NCI-H1694 treated with DMSO at 0.1 percent for 48 hours (cell line): ENCODE data around the gene PIEZO1.
A peak's percentile ranks its signal among the peaks of the same experiment; 100 is the strongest.

Experiments
- DNase-seq: peaks from one replicate; lab custom pipeline; 2025; lab: John Stamatoyannopoulos, UW

Gene PIEZO1

GRCh38 chr16:88815901-88816589 is 31.0 kb upstream of the PIEZO1 start:
- DNase-seq: peak; percentile 39

DNA sequence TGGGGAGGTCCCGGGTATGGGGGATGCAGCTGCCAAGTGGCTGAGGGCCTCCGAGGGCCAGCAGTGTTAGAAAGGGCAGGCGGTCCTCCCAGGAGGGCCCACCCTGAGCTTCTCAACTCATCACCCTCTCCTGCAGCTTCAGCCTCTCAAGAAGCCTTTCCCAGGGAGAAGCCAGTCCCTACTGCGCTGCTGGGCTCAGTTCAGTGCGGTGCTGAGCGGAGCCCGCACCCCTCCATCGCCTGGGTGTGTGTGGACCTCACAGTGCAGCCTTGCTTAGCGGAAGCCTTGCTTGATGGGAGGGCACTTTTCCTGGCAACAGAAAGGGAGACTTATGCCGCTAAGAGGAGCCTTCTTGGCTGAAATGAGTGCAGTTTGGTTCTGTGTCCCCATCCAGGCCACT is 30.2 kb upstream of the PIEZO1 start:
- DNase-seq: no peak

- DNase-seq: no peak
These were observed 29.1 kb upstream of the PIEZO1 start for GRCh38 chr16:88814144-88814502.

GRCh38 chr16:88813269-88814143 is 28.5 kb upstream of the PIEZO1 start:
- no peak for DNase-seq

DNA sequence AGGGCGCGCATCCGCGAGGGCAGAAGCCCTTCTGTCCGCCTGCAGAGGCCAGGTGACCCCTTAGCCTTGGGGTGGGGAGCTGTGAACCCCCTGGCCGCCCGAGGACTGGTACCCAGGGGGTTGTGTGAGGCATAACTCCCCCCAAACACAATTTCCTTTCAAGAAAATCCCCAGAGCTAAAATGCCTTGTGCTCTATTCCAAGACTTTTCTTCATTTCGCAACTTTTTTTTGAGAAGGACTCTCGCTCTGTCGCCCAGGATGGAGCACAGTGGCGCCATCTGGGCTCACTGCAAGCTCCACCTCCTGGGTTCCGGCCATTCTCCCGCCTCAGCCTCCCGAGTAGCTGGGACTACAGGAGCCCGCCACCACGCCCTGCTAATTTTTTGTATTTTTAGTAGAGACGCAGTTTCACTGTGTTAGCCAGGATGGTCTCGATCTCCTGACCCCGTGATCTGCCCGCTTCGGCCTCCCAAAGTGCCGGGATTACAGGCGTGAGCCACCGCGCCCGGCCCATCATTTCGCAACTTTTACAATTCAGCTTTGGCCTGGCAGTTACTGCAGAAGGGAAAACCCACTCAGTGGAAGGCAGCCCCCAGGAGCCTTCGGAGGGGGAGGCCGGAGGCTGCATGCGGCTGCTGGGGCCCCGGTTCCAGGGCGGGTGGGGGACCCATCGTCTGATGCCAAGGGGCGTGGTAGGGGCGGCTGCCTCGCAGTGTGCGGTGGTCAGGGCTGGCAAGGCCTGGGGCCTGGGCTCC is 27.7 kb upstream of the PIEZO1 start:
- no peak for DNase-seq

- peak; percentile 61 for DNase-seq
These were observed 26.9 kb upstream of the PIEZO1 start, which contains the start of gene APRT for GRCh38 chr16:88811769-88812512. Gene APRT, minus strand, starts transcription at chr16:88811928. Its CDS starts 29 bp downstream, at chr16:88811899.

DNA sequence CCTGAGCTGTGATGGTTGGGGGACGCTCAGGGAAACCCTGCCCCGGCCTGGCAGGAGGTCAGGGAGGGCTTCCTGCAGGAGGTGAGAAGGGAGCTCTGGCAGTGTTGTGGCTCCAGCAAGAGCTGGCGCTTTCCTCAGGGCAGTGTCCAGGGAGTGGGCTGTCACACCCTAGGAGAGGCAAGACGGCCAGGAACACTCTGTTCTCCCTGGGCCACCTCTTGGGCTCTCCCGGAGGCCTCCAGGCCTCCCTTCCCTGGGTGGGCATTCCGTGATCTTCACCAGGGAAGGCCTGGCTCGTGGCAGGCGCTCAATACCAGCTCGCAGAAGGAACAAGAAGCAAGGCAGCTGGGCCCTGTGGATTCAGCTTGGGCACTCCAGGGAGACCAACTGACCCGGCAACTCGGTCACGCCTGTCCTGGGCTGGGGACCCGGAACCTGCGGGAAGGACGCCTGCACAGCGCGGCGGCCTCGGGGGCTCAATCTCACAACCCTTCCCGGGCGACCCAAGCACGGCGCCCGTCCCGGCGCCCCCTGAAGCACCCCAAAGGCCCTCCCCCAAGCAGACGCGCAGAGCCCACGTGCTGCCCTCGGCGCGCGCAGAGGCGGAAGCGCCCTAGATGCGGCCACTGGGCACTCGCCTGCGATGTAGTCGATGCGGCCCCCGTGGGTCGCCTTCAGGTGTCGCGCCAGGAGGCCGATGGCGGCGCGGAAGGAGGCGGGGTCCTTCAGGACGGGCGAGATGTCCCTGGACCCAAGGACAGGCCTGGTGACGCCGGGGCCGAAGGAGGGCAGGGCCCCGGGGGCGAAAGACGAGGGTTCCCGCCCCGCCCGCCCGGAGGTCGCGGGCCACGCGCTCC is 26.1 kb upstream of the PIEZO1 start:
- peak; percentile 45 for DNase-seq

- DNase-seq: no peak
These were observed 25.3 kb upstream of the PIEZO1 start for GRCh38 chr16:88810166-88810911.

DNA sequence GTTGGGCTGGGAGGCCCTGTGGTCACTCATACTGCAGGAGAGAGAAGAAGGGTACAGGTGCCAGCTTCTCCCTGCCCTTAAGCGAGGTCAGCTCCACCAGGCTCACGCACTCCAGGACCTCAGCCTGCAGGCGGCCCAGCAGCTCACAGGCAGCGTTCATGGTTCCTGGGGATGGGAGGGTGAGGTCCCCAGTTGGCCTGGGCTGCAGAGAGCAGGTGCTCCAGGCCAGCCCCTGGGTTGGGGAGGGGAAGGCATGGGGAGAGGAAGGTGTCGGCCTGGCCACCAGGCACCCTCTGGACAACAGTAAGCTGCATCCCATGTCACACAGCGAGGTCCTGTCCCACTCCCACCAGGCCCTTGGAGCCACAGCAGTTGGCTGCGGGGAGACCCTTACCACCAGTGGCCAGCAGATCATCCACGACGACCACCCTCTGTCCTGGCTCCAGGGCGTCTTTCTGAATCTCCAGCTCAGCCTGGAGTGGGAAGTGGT is 24.7 kb upstream of the PIEZO1 start:
- DNase-seq: no peak

GRCh38 chr16:88809068-88809675 is 24.2 kb upstream of the PIEZO1 start:
- no peak for DNase-seq

GRCh38 chr16:88807626-88808453 is 22.8 kb upstream of the PIEZO1 start:
- DNase-seq: no peak

GRCh38 chr16:88807142-88807625 is 22.2 kb upstream of the PIEZO1 start:
- no peak for DNase-seq

- no peak for DNase-seq
These were observed 21.6 kb upstream of the PIEZO1 start for GRCh38 chr16:88806491-88807111.

GRCh38 chr16:88805887-88806393 is 20.9 kb upstream of the PIEZO1 start:
- no peak for DNase-seq

DNA sequence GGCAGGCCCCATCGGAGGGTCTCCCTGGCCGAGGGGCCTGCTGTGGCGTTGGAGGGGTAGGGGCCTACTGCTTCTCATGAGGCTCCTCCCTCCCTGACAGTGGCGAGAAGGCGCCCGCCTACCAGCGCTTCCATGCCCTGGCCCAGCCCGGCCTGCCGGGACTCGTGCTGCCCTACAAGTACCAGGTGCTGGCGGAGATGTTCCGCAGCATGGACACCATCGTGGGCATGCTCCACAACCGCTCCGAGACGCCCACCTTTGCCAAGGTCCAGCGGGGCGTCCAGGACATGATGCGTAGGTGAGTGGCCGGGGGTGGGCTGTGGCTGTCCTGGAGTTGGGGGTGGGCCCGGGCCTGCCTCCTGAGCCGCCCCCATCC is 20.3 kb upstream of the PIEZO1 start:
- DNase-seq: no peak

DNA sequence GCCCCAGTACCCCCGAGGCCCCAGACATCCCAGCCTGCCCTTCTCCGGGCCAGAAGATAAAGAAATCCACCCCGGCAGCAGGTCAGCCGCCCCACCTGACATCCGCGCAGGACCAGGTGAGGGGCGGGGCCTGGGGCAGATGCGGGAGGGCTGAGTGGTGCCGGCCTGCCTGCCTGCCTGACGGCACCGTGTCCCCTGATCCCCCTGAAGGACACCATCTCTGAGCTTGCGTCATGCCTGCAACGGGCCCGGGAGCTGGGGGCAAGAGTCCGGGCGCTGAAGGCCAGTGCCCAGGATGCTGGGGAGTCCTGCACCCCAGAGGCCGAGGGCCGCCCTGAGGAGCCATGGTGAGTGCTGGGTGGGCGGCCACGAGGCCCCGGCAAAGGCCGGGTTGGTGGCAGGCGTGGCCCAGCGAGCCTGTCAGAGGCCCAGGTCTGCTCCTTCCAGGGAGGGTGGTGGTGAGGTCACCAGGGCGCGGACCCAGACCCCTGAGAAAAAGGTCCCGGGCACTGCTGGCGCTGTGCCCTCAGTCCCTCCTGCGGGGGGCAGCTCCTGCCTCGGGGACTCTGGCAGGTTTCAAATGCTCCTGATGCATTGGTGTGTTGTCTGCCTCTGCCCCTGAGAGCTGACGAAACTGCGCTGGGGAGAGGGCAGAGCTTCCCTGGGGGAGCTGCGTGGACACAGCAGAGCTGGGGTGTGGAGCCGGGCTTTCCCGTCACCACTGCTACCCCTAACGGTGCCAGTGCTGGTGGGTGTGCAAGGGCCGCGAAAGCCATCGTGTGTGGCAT is 19.7 kb upstream of the PIEZO1 start:
- no peak for DNase-seq

DNA sequence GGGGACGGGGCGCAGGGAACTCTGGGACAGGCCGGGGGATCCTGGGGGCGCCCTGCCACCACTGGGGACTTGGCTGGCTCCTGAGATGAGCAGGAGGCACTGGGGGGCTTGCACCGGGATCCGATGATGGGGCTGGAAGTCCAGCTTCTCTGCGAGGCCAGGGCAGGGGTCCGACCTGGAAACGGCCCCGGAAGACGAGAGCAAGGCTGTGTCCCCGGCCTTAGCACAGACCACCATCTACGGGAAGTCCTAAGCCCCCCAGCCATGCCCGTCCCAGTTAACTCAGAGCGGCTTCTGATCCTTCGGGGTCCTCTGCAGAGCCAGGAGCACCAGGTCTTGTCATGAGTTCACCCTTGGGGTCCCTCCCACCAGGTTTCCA is 19.1 kb upstream of the PIEZO1 start:
- no peak for DNase-seq
